Astrocyte of the cerebellum (primary cell): ENCODE results near the gene PVR.
"Not testable (repeated sequence)": the region's sequence is repeated elsewhere in the genome, so short reads cannot be mapped to it uniquely, and the experiment has no call there.

ENCODE experiments used
- DNase-seq: peaks from one replicate; pipeline ENCODE4 v3.0.0-alpha.2; 2011; ENCODE audit warnings: low read depth
- H3K4me3 ChIP-seq: 2 replicates; pipeline ENCODE4 v1.5.1; 2011; ENCODE audit warnings: mild to moderate bottlenecking, low read depth, low read length, moderate library complexity
- CTCF ChIP-seq: IDR thresholded peaks from 2 replicates; pipeline ENCODE4 v1.5.1; 2012; ENCODE audit warnings: low read length, low read depth, moderate library complexity, mild to moderate bottlenecking; ENCODE audit errors: missing control alignments
- in situ Hi-C: cut with HindIII; loops from 2 replicates; pipeline ENCODE4 v1.10.0; 2017; ENCODE audit warnings: low sequenced_read_pairs

Gene PVR

GRCh38 chr19:44624840-44625354, 18.8 kb upstream of the PVR start:
- in situ Hi-C loops = no loop called here
- no peak for DNase-seq
- H3K4me3 ChIP-seq = no peak overlapping the region
- no peak for TF ChIP-seq CTCF

- in situ Hi-C loops, H3K4me3 ChIP-seq, DNase-seq: not testable (repeated sequence)
Measured at GRCh38 chr19:44625637-44626036, 18.1 kb upstream of the PVR start.

- no peak overlapping the region for H3K4me3 ChIP-seq
- in situ Hi-C loops = no loop called here
- DNase-seq = peak; percentile 95
- TF ChIP-seq CTCF = no peak
Measured at GRCh38 chr19:44626048-44626624, 17.6 kb upstream of the PVR start.

- in situ Hi-C loops = no loop called here
- H3K4me3 ChIP-seq = no peak overlapping the region
- DNase-seq = no peak
- no peak for TF ChIP-seq CTCF
Measured at GRCh38 chr19:44627631-44628030, 16.1 kb upstream of the PVR start.

- no peak overlapping the region for H3K4me3 ChIP-seq
- in situ Hi-C loops = no loop called here
- no peak for TF ChIP-seq CTCF
- no peak for DNase-seq
Measured at GRCh38 chr19:44628793-44629192, 14.9 kb upstream of the PVR start.

- in situ Hi-C loops, DNase-seq, H3K4me3 ChIP-seq: not testable (repeated sequence)
Measured at GRCh38 chr19:44631611-44632010, 12.1 kb upstream of the PVR start.

- in situ Hi-C loops, H3K4me3 ChIP-seq: not testable (repeated sequence)
Measured at GRCh38 chr19:44634058-44634457, 9.7 kb upstream of the PVR start.

GRCh38 chr19:44634785-44635184, 8.9 kb upstream of the PVR start:
- no peak for DNase-seq
- no peak for TF ChIP-seq CTCF
- in situ Hi-C loops = no loop called here
- H3K4me3 ChIP-seq = no peak overlapping the region

More at GRCh38 chr19:44634058-44634457, 9.7 kb upstream of the PVR start:
- not testable (repeated sequence) for DNase-seq
